ENCODE data around the gene PEPD.

Gene PEPD

DNA sequence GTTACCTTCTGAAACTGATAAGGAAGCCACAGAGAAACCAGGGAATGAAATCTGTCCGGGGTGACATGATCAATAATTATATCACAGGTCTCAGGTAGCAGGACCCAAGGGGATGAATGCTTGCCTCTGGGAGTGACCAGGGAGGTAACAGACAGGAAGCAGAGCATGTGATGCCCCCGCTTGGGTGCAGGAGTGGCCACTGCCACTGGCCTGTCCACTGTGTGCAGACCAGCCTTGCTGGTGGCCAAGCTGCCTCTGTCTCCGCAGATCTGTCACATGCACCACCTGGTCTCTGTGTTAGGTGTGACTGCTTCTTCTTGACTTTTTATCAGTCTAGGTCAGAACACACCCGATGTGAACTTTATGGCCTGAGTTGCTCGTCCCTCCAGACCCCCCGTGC is 71.8 kb downstream of the PEPD start:
- H3K9me3 ChIP-seq (ENCODE audit: insufficient read depth, low read length): no peaks in the 10 kb centered on the region
- no peak overlapping the region for H2AFZ ChIP-seq (ENCODE audit: low read depth, low read length, severe bottlenecking)
- H3K4me3 ChIP-seq (ENCODE audit: insufficient read depth, low read length, poor library complexity, severe bottlenecking): no peak overlapping the region
- H3K9ac ChIP-seq (ENCODE audit: low read length): no peak overlapping the region
- no peaks in the 10 kb centered on the region for H3K36me3 ChIP-seq (ENCODE audit: low read length)
- TF ChIP-seq, protein P1, sequence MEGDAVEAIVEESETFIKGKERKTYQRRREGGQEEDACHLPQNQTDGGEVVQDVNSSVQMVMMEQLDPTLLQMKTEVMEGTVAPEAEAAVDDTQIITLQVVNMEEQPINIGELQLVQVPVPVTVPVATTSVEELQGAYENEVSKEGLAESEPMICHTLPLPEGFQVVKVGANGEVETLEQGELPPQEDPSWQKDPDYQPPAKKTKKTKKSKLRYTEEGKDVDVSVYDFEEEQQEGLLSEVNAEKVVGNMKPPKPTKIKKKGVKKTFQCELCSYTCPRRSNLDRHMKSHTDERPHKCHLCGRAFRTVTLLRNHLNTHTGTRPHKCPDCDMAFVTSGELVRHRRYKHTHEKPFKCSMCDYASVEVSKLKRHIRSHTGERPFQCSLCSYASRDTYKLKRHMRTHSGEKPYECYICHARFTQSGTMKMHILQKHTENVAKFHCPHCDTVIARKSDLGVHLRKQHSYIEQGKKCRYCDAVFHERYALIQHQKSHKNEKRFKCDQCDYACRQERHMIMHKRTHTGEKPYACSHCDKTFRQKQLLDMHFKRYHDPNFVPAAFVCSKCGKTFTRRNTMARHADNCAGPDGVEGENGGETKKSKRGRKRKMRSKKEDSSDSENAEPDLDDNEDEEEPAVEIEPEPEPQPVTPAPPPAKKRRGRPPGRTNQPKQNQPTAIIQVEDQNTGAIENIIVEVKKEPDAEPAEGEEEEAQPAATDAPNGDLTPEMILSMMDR (IDR thresholded peaks at IDR 0.05; ENCODE audit: insufficient read depth, low read length, poor library complexity, severe bottlenecking): no peak
- TF ChIP-seq EZH2phosphoT487 (conservative IDR thresholded peaks at IDR 0.05; ENCODE audit: low read length): no peak
- H3K4me2 ChIP-seq (ENCODE audit: low read depth, low read length, poor library complexity, severe bottlenecking): no peak overlapping the region
- no peaks in the 10 kb centered on the region for H3F3A ChIP-seq (ENCODE audit: insufficient read depth)
- H3K9me2 ChIP-seq (replicated peaks; ENCODE audit: insufficient read depth, low read length): no peaks in the 10 kb centered on the region
- no peaks in the 10 kb centered on the region for H3K27me3 ChIP-seq (ENCODE audit: low read length)
- H3K79me2 ChIP-seq (ENCODE audit: insufficient read depth, low read length): no peaks in the 10 kb centered on the region
- no peak overlapping the region for H3K27ac ChIP-seq (ENCODE audit: low read depth, low read length)
- H4K20me1 ChIP-seq (ENCODE audit: low read depth, low read length): no peaks in the 10 kb centered on the region

- Histone ChIP-seq H3K27me3 (ENCODE audit: low read length) (no peaks in the 10 kb centered on the region), H3K9me3 (ENCODE audit: insufficient read depth, low read length) (no peaks in the 10 kb centered on the region), H3K4me3 (ENCODE audit: insufficient read depth, low read length, poor library complexity, severe bottlenecking) (no peak overlapping the region), H3K9ac (ENCODE audit: low read length) (no peak overlapping the region), H3K4me2 (ENCODE audit: low read depth, low read length, poor library complexity, severe bottlenecking) (no peak overlapping the region), H3K36me3 (ENCODE audit: low read length) (no peaks in the 10 kb centered on the region), H4K20me1 (ENCODE audit: low read depth, low read length) (no peaks in the 10 kb centered on the region), H3K9me2 (replicated peaks; ENCODE audit: insufficient read depth, low read length) (no peaks in the 10 kb centered on the region), H2AFZ (ENCODE audit: low read depth, low read length, severe bottlenecking) (no peak overlapping the region), H3K27ac (ENCODE audit: low read depth, low read length) (no peak overlapping the region), H3F3A (ENCODE audit: insufficient read depth) (no peaks in the 10 kb centered on the region), H3K79me2 (ENCODE audit: insufficient read depth, low read length) (no peaks in the 10 kb centered on the region)
- TF ChIP-seq, protein P1 (IDR thresholded peaks at IDR 0.05; ENCODE audit: insufficient read depth, low read length, poor library complexity, severe bottlenecking): no peak
- TF ChIP-seq EZH2phosphoT487 (conservative IDR thresholded peaks at IDR 0.05; ENCODE audit: low read length): no peak
These were observed 73.5 kb downstream of the PEPD start for GRCh38 chr19:33448159-33448516.

DNA sequence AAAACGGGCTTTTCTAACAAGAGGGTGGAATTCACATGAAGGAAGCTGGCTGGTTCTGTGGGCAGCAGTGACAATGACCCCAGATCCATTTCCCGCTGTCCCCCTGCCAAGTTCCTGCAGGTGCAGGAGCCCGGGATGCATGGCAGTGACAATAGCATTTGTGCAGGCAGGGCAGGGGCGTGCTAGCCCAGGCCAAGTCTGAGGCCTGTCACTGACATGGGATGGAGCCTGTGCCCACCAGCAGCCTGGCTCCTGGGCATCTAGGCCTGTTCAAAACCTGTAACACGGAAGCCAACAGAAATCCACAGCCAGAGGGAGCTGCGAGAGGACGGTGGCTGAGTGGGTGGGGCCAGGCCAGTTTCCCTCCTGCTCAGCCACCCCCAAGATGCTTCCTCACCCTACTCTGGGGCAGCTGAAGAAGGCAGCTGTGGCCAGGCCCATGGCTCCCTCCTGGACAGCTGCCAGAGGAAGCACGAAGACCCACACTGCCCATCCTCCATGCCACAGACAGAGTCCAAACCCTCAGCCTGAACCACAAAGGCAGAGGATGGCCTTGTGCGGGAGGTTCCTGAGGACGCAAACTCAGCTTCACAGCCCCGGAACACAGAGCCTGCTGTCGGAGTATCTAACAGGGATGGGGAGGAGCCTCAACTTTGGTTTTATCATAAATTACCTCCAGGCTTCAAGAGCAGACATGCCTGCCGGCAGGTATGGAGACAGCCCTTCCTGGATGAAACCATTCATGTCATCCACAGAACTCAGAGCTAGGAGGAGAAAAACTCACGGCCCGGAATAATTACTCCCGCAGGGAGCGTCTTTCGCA is 74.0 kb downstream of the PEPD start:
- TF ChIP-seq, protein P1 (IDR thresholded peaks at IDR 0.05; ENCODE audit: insufficient read depth, low read length, poor library complexity, severe bottlenecking): no peak
- no peak for TF ChIP-seq EZH2phosphoT487 (conservative IDR thresholded peaks at IDR 0.05; ENCODE audit: low read length)
- H3K79me2 ChIP-seq (ENCODE audit: insufficient read depth, low read length): no peaks in the 10 kb centered on the region
- no peak overlapping the region for H3K9ac ChIP-seq (ENCODE audit: low read length)
- no peak overlapping the region for H3K4me2 ChIP-seq (ENCODE audit: low read depth, low read length, poor library complexity, severe bottlenecking)
- H3K27ac ChIP-seq (ENCODE audit: low read depth, low read length): no peak overlapping the region
- no peaks in the 10 kb centered on the region for H3K27me3 ChIP-seq (ENCODE audit: low read length)
- H4K20me1 ChIP-seq (ENCODE audit: low read depth, low read length): no peaks in the 10 kb centered on the region
- H2AFZ ChIP-seq (ENCODE audit: low read depth, low read length, severe bottlenecking): no peak overlapping the region
- no peaks in the 10 kb centered on the region for H3K9me3 ChIP-seq (ENCODE audit: insufficient read depth, low read length)
- no peaks in the 10 kb centered on the region for H3K9me2 ChIP-seq (replicated peaks; ENCODE audit: insufficient read depth, low read length)
- H3K4me3 ChIP-seq (ENCODE audit: insufficient read depth, low read length, poor library complexity, severe bottlenecking): no peak overlapping the region
- no peaks in the 10 kb centered on the region for H3K36me3 ChIP-seq (ENCODE audit: low read length)
- H3F3A ChIP-seq (ENCODE audit: insufficient read depth): no peaks in the 10 kb centered on the region
